ENCODE data around the gene LMX1B.

GRCh38 chr9:126654124-126654523, 40.4 kb downstream of the LMX1B start:
- TF ChIP-seq, protein P1, sequence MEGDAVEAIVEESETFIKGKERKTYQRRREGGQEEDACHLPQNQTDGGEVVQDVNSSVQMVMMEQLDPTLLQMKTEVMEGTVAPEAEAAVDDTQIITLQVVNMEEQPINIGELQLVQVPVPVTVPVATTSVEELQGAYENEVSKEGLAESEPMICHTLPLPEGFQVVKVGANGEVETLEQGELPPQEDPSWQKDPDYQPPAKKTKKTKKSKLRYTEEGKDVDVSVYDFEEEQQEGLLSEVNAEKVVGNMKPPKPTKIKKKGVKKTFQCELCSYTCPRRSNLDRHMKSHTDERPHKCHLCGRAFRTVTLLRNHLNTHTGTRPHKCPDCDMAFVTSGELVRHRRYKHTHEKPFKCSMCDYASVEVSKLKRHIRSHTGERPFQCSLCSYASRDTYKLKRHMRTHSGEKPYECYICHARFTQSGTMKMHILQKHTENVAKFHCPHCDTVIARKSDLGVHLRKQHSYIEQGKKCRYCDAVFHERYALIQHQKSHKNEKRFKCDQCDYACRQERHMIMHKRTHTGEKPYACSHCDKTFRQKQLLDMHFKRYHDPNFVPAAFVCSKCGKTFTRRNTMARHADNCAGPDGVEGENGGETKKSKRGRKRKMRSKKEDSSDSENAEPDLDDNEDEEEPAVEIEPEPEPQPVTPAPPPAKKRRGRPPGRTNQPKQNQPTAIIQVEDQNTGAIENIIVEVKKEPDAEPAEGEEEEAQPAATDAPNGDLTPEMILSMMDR (IDR thresholded peaks at IDR 0.05), result no peak
- TF ChIP-seq EP300 (IDR thresholded peaks at IDR 0.05) (no peak), POLR2A (IDR thresholded peaks at IDR 0.05) (no peak)

Data from upper lobe of left lung (tissue), 4 donors.